NCI-H446 (cell line): Measurements from ENCODE around the gene ODAD4.

ENCODE experiments used
- DNase-seq, 2 experiments: peaks; one replicate each; lab custom pipeline; 2025; lab: John Stamatoyannopoulos, UW

The ODAD4 gene

DNA sequence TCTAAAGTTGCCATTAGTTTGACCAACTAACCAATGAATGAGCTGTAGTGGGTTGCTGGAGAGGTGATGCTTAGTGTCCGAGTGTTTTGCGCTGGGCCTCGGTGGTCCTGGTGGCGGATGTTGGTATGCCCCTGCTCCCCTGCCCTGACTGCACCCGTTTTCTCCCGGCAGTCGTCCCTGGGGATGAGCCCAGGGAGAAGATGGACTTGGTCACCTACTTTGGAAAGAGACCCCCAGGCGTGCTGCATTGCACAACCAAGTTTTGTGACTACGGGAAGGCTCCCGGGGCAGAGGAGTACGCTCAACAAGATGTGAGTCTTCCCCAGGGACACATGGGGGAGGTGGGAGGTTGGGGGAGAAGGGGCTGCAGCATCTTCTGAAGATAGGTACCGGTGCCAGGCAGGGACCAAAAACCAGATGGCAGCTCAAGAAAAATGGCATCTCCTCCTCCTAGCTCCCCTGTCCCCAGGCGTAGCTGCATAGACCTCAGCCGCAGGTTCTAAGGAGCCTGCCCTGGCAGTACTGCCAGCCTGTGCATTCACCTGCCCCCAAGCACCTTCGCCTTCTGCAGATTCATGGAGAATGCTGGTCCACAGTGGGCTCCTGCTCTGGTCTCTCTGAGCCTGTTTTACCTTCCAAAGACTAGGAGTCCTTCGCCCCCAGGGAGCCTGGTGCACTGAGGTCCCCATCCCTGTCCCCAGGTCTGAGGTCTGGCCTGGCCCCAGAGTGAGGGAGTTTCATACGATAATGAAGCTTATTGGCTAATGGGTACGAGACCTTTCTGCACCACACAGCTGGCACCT lies 41.5 kb downstream of the ODAD4 start:
- no peak for DNase-seq

- DNase-seq = no peak
Measured at GRCh38 chr17:41972571-41973407, 42.4 kb downstream of the ODAD4 start.

GRCh38 chr17:41973408-41973811 lies 43.0 kb downstream of the ODAD4 start:
- no peak for DNase-seq

GRCh38 chr17:41974031-41974430 lies 43.6 kb downstream of the ODAD4 start:
- DNase-seq = no peak

DNA sequence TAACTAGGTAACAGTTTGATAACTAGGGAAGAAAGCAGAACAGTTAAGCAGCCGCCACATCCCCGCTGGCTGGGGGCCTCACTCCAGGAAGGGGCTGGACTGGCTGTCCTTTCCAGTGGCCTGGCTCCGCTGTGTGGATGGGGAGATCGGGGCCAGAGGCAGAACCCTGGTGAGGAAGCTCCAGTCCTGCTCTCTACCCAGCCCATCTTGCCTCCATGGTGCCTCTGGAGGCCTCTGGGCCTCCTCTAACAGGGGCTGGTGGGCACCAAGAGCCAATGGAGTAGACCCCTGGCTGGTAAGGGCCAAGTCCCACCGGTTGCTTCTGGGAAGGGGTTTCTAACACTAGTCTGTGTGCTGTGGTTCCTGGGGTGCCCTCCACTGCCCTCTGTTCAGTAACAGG lies 44.2 kb downstream of the ODAD4 start:
- no peak for DNase-seq

- no peak for DNase-seq
Measured at GRCh38 chr17:41975099-41976083, 45.0 kb downstream of the ODAD4 start.

DNA sequence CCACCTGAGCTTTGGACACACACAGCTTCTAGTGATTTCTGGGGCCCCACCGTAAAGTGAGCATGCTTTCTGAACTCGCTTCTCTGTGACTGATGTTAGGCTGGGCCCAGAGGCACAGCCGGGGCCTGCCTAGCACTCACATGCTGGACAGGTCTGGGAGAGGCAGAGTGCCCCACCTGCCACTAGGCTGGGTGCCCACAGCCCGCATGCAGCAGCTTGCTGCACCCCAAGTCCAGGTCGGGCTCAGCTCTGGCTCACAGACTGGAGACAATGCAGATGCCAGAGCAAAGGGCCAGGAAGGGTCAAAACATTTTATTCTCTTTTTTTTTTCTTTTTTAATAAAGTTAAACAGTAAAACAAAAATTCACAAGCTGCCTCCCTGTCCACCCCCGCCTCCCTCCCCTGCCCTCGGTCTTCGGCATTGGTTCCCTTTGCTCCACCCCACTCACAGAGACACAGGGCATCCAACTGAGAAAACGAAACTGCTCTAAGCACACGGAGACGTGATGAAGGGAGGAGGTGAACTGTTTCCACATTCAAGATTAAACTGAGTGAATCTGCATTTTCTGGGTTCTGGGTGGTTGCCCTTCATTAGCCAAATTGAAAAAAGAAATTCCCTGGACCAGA lies 45.8 kb downstream of the ODAD4 start:
- DNase-seq = no peak

DNA sequence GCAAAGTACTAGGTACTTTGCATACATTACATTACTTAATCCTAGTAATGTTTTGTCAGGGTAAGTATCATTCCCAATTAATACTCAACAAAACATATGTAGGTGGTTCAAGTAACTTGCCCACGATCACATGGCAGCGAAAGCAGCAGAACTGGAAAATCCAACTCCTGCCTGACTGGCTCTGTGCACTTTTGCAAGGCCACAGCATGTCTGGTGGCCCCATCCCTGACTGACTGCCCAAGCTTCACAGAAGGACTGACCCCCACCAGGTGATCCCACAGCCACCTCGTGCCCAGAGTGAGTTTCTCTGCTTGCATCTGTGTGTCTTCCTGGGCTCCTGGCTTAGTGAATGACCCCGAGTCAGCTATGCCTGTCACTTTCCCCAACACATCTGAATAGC lies 47.6 kb downstream of the ODAD4 start:
- no peak for DNase-seq

DNA sequence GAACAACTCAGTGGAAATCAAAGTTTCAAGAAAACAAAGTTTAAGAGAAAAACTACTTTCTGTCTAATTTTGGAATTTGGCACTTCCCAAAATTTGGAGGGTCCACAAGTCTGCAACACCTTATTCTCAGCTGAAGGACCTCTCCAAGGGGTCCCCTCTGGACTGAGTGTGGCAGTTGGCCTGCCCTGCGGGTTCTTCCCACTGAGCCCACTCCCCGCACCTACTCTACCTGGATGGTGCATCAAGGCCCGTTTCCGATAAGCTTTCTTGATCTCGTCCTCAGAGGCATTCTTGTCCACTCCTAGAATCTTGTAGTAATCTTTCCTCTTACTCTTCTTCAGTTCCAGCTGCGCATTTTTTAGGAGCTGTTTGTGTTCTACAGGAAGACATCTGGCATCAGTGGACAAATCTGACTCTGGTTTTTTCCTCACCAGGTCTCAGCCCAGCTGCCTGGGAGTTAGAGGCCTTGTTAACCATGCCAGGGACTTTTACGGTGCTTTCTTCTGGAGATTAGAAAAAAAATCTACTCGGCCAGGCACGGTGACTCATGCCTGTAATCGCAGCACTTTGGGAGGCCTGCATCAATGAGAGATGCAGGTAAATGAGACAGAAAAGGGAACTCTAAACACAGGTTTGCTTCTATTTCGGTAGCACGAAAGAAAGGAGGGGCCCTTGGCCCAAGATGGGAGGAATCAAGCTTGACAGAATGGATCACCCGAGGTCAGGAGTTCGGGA lies 51.8 kb downstream of the ODAD4 start:
- no peak for DNase-seq

GRCh38 chr17:41984454-41984853 lies 54.0 kb downstream of the ODAD4 start:
- no peak for DNase-seq

DNA sequence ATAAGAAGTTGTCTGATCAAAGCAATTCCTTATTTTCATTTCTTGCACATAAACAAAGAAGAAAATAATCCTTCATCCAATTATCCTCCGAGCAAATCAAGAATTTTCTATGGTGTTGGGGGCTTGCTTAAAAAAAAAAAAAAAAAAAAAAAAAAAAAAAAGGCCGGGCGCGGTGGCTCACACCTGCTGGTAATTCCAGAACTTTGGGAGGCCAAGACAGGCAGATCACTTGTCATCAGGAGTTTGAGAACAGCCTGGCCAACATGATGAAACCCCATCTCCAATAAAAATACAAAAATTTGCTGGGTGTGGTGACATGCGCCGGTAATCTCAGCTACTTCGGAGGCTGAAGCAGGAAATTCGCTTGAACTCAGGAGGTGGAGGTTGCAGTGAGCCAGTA lies 55.5 kb downstream of the ODAD4 start:
- no peak for DNase-seq

DNA sequence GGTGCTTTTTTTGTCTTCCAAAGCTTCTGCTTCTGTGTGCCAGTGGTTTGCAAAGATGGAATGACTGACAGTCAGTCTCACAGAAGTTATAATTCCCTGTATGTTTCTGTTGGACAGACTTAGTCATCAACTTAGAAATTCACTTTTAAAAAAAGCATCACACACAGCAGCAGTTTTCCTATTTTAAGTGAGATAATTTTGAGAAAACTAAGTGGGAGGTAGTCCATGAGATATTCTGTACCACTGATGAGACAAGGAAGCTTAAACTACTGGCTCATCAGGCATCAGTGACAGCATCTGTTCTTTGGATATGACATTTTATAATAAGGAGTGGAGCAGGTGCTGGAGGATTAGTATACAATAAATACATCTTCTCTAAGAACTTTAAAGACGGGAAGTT lies 56.2 kb downstream of the ODAD4 start:
- DNase-seq = no peak

DNA sequence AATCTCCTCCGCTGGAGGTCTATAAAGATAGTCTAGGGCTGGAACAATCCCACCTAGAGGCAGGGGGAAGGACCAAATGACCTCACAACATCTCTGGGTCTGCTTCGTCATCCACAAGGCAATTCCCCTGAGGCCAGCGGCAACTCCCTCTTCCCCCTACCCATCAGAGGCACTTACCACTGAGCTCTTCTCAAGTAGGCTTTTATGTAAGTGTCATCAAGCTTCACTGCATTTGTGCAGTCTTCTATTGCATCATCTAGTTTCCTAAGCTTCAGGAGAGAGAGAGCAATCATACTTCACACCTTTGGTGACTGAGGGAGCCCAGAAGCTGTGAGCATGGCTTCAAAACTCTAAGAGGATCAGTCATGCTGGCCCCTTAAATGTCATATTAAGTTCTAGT lies 57.2 kb downstream of the ODAD4 start:
- no peak for DNase-seq

GRCh38 chr17:41988418-41988817 lies 58.0 kb downstream of the ODAD4 start:
- no peak for DNase-seq

DNA sequence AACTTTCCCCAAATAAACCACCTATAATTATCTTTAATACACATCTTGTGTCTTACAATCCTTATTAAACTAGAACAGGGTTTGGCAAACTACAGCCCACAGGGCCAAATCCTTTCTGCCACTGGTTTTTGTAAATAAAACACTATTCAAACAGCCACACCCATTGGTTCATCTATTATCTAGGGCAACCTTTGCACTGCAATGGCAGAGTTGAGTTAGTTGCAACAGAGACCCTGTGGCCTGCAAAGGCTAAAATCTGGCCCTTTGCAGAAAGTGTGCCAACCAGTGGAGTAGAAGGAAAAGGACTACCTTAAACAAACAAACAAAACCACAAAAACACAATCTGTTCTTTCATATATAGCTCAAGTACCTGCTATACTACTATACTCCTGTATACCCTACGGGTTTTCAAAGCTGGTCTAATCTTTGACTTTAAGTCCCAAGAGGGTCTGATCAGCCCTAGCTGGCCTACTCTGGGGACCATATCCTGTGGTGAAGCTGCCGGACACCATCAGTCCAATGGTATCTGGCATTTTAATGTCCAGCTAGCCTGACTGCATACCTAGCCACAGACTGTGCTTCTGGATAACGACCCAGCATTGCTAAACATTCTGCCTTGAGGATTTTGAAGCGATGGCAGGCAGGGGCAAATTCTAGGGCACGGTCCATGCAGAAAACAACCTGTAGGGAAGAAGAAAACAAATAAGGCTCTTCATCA lies 59.4 kb downstream of the ODAD4 start:
- no peak for DNase-seq

DNA sequence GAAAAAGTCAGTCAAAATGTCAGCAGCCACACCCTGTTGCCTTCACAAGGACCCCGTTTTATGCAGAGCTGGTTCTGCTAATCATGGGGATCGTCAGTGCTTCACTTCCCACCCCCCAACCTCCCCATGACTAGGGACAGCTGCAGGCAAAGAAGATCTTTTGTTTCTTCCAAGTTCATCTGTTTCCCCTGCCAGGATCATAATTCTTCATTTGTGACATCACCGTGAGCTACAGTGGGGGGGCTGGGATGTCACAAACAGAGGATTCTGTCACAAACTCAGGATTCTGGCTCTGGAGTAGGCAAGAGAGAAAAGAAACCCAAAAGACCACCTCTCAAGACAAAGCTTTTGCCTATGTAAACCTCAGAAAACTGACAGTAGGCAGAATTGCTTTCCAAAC lies 62.2 kb downstream of the ODAD4 start:
- DNase-seq = no peak

GRCh38 chr17:41996855-41997164 lies 66.4 kb downstream of the ODAD4 start:
- no peak for DNase-seq

DNA sequence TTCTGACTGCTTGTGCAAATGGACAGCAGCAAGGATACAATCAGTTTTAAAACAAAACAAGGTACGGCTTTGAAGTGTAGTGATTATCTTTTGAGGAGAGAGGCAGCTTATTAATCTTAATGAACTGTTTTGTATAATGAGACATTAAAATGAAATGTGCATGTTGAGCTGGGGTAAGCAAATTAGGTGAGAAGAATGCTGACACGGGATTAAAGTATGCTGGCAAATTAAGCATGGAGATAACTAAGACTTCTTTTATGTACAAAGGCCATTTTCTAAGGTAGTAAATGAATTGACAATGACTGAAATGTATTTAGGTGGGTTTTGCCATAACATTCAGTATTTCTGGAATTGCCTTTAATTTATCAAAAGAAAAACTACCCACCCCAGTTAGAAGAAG lies 68.1 kb downstream of the ODAD4 start:
- DNase-seq = no peak

DNA sequence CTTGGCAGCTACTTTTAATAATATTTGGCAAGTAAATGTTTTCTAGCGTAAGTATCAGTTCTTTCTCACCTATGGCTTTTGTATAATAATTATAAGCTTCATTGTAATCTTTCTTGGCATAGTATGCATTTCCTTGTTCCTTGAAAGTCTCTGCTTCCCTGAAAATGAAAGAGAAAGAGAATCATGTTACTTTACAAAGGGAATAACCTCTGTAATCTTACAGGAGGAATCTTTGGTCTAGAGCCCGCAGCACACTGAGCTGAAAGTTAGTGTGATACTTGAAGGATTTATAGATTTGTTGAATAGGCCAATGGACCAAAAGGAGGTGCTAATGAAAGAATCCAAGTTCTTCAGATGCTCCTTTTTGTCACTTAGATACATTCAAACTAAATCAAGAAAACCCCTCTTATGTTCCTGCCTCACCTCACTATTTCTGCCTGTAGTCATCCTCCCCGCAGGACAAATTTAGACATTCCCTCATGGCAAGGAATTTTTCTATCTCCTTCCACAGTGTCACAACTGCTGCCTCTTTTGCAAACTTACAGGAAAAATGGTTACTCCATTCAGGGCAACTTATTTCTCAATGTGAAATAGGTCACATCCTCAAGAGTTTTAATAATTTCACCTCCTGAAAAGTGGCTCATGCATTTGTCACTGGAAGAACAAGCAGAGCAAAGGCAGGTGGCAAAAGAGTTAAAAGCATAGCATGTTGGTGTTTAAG lies 70.2 kb downstream of the ODAD4 start:
- DNase-seq = no peak

GRCh38 chr17:42001729-42002128 lies 71.3 kb downstream of the ODAD4 start:
- DNase-seq = no peak
